Neural cell (in vitro differentiated cells): ENCODE measurements around the gene SARNP. TPM values are rescaled to one million over a fixed set of nuclear protein-coding genes. Genes with fewer than 3 reads are reported as not detected.

Experiments used
- H2AFZ ChIP-seq: fragments of 200-600, 300-800 bp; sonication (generic), shearing (Covaris generic); 2 replicates; pipeline ENCODE4 v1.6.0; 2014; ENCODE audit warnings: low read depth, mild to moderate bottlenecking, antibody characterized with exemption, low read length, moderate library complexity
- H3F3A ChIP-seq: fragments of 200-600 bp; shearing (Covaris generic); 2 replicates; pipeline ENCODE4 v1.6.1; 2016; ENCODE audit warnings: mild to moderate bottlenecking, moderate library complexity, mixed read lengths, antibody characterized with exemption, low read length; ENCODE audit not compliant: insufficient read depth, poor library complexity, severe bottlenecking
- H3K27ac ChIP-seq: fragments of 200-600, 300-800 bp; sonication (generic), shearing (Covaris generic); 2 replicates; pipeline ENCODE4 v1.5.1; 2014; ENCODE audit warnings: mild to moderate bottlenecking, low read length, moderate library complexity
- H3K27me3 ChIP-seq: fragments of 300-800, 200-600 bp; sonication (generic), shearing (Covaris generic); 2 replicates; pipeline ENCODE4 v1.6.0; 2014; ENCODE audit warnings: mild to moderate bottlenecking, low read depth, low read length, moderate library complexity; ENCODE audit not compliant: insufficient read depth
- H3K36me3 ChIP-seq: fragments of 300-800, 200-600 bp; sonication (generic), shearing (Covaris generic); 2 replicates; pipeline ENCODE4 v1.5.1; 2014; ENCODE audit warnings: mild to moderate bottlenecking, antibody characterized with exemption, low read length, moderate library complexity; ENCODE audit not compliant: insufficient read depth
- H3K4me2 ChIP-seq: fragments of 300-800, 200-600 bp; sonication (generic), shearing (Covaris generic); 2 replicates; pipeline ENCODE4 v1.6.0; 2014; ENCODE audit warnings: mild to moderate bottlenecking, low read length
- H3K4me3 ChIP-seq: fragments of 300-800, 200-600 bp; sonication (generic), shearing (Covaris generic); 2 replicates; pipeline ENCODE4 v1.5.1; 2014; ENCODE audit warnings: mild to moderate bottlenecking, low read length, moderate library complexity
- H3K79me2 ChIP-seq: fragments of 200-600 bp; shearing (Covaris generic); replicated peaks from 2 replicates; pipeline ENCODE4 v1.6.0; 2014; ENCODE audit warnings: mild to moderate bottlenecking, low read length, moderate library complexity; ENCODE audit not compliant: insufficient read depth
- H3K9ac ChIP-seq: fragments of 300-800, 200-600 bp; sonication (generic), shearing (Covaris generic); 2 replicates; pipeline ENCODE4 v1.6.1; 2016; ENCODE audit warnings: mild to moderate bottlenecking, low read length, mixed read lengths
- H3K9me2 ChIP-seq: fragments of 200-600 bp; shearing (Covaris generic); 2 replicates; pipeline ENCODE4 v1.6.1; 2016; ENCODE audit warnings: mild to moderate bottlenecking, low read length, mixed read lengths; ENCODE audit not compliant: insufficient read depth
- H3K9me3 ChIP-seq: fragments of 200-600, 300-800 bp; sonication (generic), shearing (Covaris generic); 2 replicates; pipeline ENCODE4 v1.6.1; 2016; ENCODE audit warnings: mild to moderate bottlenecking, mixed run types, low read length, moderate library complexity, mixed read lengths
- H4K20me1 ChIP-seq: fragments of 200-600 bp; shearing (Covaris generic); 2 replicates; pipeline ENCODE4 v1.6.1; 2016; ENCODE audit warnings: mild to moderate bottlenecking, mixed run types; ENCODE audit not compliant: insufficient read depth
- CTCF ChIP-seq: fragments of 450-650 bp; IDR thresholded peaks from 2 replicates; pipeline ENCODE4 v1.5.1; 2014; ENCODE audit warnings: antibody characterized with exemption, mild to moderate bottlenecking, moderate library complexity; ENCODE audit not compliant: poor library complexity, severe bottlenecking
- EP300 ChIP-seq: fragments of 450-650 bp; conservative IDR thresholded peaks from 2 replicates; pipeline ENCODE4 v1.6.1; 2014; ENCODE audit warnings: antibody characterized with exemption, mild to moderate bottlenecking, moderate library complexity; ENCODE audit not compliant: poor library complexity, severe bottlenecking
- EZH2 ChIP-seq: fragments of 200-600, 300-800 bp; shearing (Covaris generic), sonication (generic); IDR thresholded peaks from 2 replicates; pipeline ENCODE4 v1.6.1; 2014; ENCODE audit warnings: antibody characterized with exemption, low read length, borderline replicate concordance, mild to moderate bottlenecking; ENCODE audit not compliant: insufficient read depth, poor library complexity, severe bottlenecking
- MXI1 ChIP-seq: fragments of 450-650 bp; conservative IDR thresholded peaks from 2 replicates; pipeline ENCODE4 v1.6.1; 2014; ENCODE audit warnings: antibody characterized with exemption, mild to moderate bottlenecking; ENCODE audit not compliant: poor library complexity, severe bottlenecking
- POLR2AphosphoS5 ChIP-seq: IDR thresholded peaks from 2 replicates; pipeline ENCODE4 v1.6.1; 2012
- RAD21 ChIP-seq: fragments of 450-650 bp; conservative IDR thresholded peaks from 2 replicates; pipeline ENCODE4 v1.6.1; 2014; ENCODE audit warnings: antibody characterized with exemption, mild to moderate bottlenecking, moderate library complexity
- REST ChIP-seq: IDR thresholded peaks from 2 replicates; pipeline ENCODE4 v1.6.1; 2012; ENCODE audit warnings: borderline replicate concordance
- SMC3 ChIP-seq: fragments of 450-650 bp; conservative IDR thresholded peaks from 2 replicates; pipeline ENCODE4 v1.6.1; 2014; ENCODE audit warnings: antibody characterized with exemption, mild to moderate bottlenecking, moderate library complexity; ENCODE audit not compliant: poor library complexity
- TAF1 ChIP-seq: IDR thresholded peaks from 2 replicates; pipeline ENCODE4 v1.6.1; 2012; ENCODE audit warnings: low read depth
- polyA plus RNA-seq: library from polyadenylated mRNA; depleted of rRNA; stranded (reverse); fragments of >200 nt; gene quantifications from 2 replicates; pipeline ENCODE4 v1.2.3, GENCODE V29; 2014

The SARNP gene
- polyA plus RNA-seq, 1 donor from 2014 or later = 332 TPM

GRCh38 chr12:55718624-55719275, 98.8 kb downstream of the SARNP start:
- Histone ChIP-seq H3K27ac (no peak overlapping the region), H3K4me3 (no peak overlapping the region), H3K9me3 (no peaks in the 10 kb centered on the region), H3K9me2 (no peaks in the 10 kb centered on the region), H2AFZ (no peak overlapping the region), H3F3A (no peaks in the 10 kb centered on the region), H3K36me3 (no peaks in the 10 kb centered on the region), H3K27me3 (no peaks in the 10 kb centered on the region), H4K20me1 (no peaks in the 10 kb centered on the region), H3K4me2 (no peak overlapping the region), H3K9ac (no peak overlapping the region), H3K79me2 (peaks cover 7% of the 10 kb centered on the region)
- TF ChIP-seq EP300 = no peak
- TF ChIP-seq CTCF = no peak
- TF ChIP-seq TAF1 = no peak
- no peak for TF ChIP-seq EZH2
- no peak for TF ChIP-seq REST
- no peak for TF ChIP-seq SMC3
- no peak for TF ChIP-seq MXI1
- TF ChIP-seq POLR2AphosphoS5 = no peak
- TF ChIP-seq RAD21 = no peak

- Histone ChIP-seq H3K27ac (no peak overlapping the region), H3K9me2 (no peaks in the 10 kb centered on the region), H3K79me2 (peaks cover 7% of the 10 kb centered on the region), H3K4me3 (no peak overlapping the region), H3K4me2 (no peak overlapping the region), H2AFZ (no peak overlapping the region), H4K20me1 (no peaks in the 10 kb centered on the region), H3F3A (no peaks in the 10 kb centered on the region), H3K36me3 (no peaks in the 10 kb centered on the region), H3K9me3 (no peaks in the 10 kb centered on the region), H3K9ac (no peak overlapping the region), H3K27me3 (no peaks in the 10 kb centered on the region)
- TF ChIP-seq POLR2AphosphoS5 = no peak
- TF ChIP-seq SMC3 = no peak
- TF ChIP-seq REST = no peak
- TF ChIP-seq TAF1 = no peak
- no peak for TF ChIP-seq EZH2
- no peak for TF ChIP-seq CTCF
- TF ChIP-seq EP300 = no peak
- no peak for TF ChIP-seq RAD21
- TF ChIP-seq MXI1 = no peak
Observed at GRCh38 chr12:55718015-55718414, 99.5 kb downstream of the SARNP start.
